Endothelial cell of umbilical vein (primary cell): ENCODE measurements around the gene BDH1.

ENCODE experiments used
- CTCF ChIP-seq, 2 donors: IDR thresholded peaks; 1 replicate in 1 of 2; 2 replicates in 1 of 2; pipeline ENCODE4 v1.5.1; 2011; ENCODE audit warnings: low read length in 2 of 2, mild to moderate bottlenecking in 2 of 2, moderate library complexity in 2 of 2, control low read depth in 1 of 2, inconsistent platforms in 1 of 2, low read depth in 1 of 2; ENCODE audit not compliant: insufficient read depth in 1 of 2; ENCODE audit errors: extremely low read depth in 1 of 2
- EZH2 ChIP-seq: IDR thresholded peaks from 2 replicates; pipeline ENCODE4 v1.6.1; 2012; ENCODE audit warnings: borderline replicate concordance, low read depth, mild to moderate bottlenecking, moderate library complexity, low read length, inconsistent platforms; ENCODE audit not compliant: severe bottlenecking
- POLR2A ChIP-seq: IDR thresholded peaks from 2 replicates; pipeline ENCODE4 v1.6.1; 2012; ENCODE audit warnings: low read depth, mild to moderate bottlenecking, control low read depth, low read length

- no peak for TF ChIP-seq POLR2A
- TF ChIP-seq CTCF (IDR thresholded peaks at IDR 0.05; ENCODE audit: extremely low read depth in 1 of 2, insufficient read depth in 1 of 2, low read depth in 1 of 2, low read length in 2 of 2) = no peak
- no peak for TF ChIP-seq EZH2
Observed at GRCh38 chr3:197593046-197593380, 37.2 kb upstream of the BDH1 start.
